ENCODE results near the gene PXMP4. TPM values are rescaled to one million over a fixed set of nuclear protein-coding genes. Genes with fewer than 3 reads are reported as not detected.
"Not testable (repeated sequence)": the region's sequence is repeated elsewhere in the genome, so short reads cannot be mapped to it uniquely, and the experiment has no call there.

The PXMP4 gene
- total RNA-seq, 1 donor from 2014 or later = 35.6 TPM

- H3K36me3 ChIP-seq = peaks cover 10% of the 10 kb centered on the region
- intact Hi-C loops (cut with DNase I) = no loop called here
- H3K27ac ChIP-seq = no peak overlapping the region
- DNase-seq (no peak), ATAC-seq (no peak)
- TF ChIP-seq CTCF (IDR thresholded peaks at IDR 0.05) = no peak
- no peaks in the 10 kb centered on the region for H3K9me3 ChIP-seq
- no peak overlapping the region for H3K4me3 ChIP-seq
- H3K4me1 ChIP-seq = no peaks in the 10 kb centered on the region
- no peaks in the 10 kb centered on the region for H3K27me3 ChIP-seq
Observed at GRCh38 chr20:33701629-33702450, 18.3 kb downstream of the PXMP4 start.

GRCh38 chr20:33700696-33701441 lies 19.2 kb downstream of the PXMP4 start:
- DNase-seq; ATAC-seq; intact Hi-C loops (cut with DNase I); H3K9me3 ChIP-seq; H3K36me3 ChIP-seq; H3K4me3 ChIP-seq; H3K27me3 ChIP-seq; H3K27ac ChIP-seq; H3K4me1 ChIP-seq: not testable (repeated sequence)

- H3K9me3 ChIP-seq; H3K4me3 ChIP-seq; DNase-seq; H3K4me1 ChIP-seq; ATAC-seq; H3K27me3 ChIP-seq; intact Hi-C loops (cut with DNase I); H3K27ac ChIP-seq; H3K36me3 ChIP-seq: not testable (repeated sequence)
Observed at GRCh38 chr20:33698966-33699365, 21.1 kb downstream of the PXMP4 start.

- no peak for ATAC-seq
- Histone ChIP-seq H3K27ac (no peak overlapping the region), H3K36me3 (no peaks in the 10 kb centered on the region), H3K9me3 (no peaks in the 10 kb centered on the region), H3K4me3 (no peak overlapping the region), H3K27me3 (no peaks in the 10 kb centered on the region), H3K4me1 (peaks cover 10% of the 10 kb centered on the region)
- TF ChIP-seq CTCF (IDR thresholded peaks at IDR 0.05) = no peak
- intact Hi-C loops (cut with DNase I) = no loop called here
- DNase-seq = no peak
Observed at GRCh38 chr20:33697129-33697528, 23.0 kb downstream of the PXMP4 start.

- no peak for ATAC-seq
- TF ChIP-seq CTCF (IDR thresholded peaks at IDR 0.05) = no peak
- Histone ChIP-seq H3K27me3 (no peaks in the 10 kb centered on the region), H3K4me3 (no peak overlapping the region), H3K4me1 (peaks cover 10% of the 10 kb centered on the region), H3K27ac (no peak overlapping the region), H3K9me3 (no peaks in the 10 kb centered on the region), H3K36me3 (no peaks in the 10 kb centered on the region)
- intact Hi-C loops (cut with DNase I) = no loop called here
- no peak for DNase-seq
Observed at GRCh38 chr20:33696448-33696847, 23.7 kb downstream of the PXMP4 start.

- Histone ChIP-seq H3K4me1 (peaks cover 10% of the 10 kb centered on the region), H3K27me3 (no peaks in the 10 kb centered on the region), H3K27ac (no peak overlapping the region), H3K9me3 (no peaks in the 10 kb centered on the region), H3K4me3 (no peak overlapping the region), H3K36me3 (no peaks in the 10 kb centered on the region)
- intact Hi-C loops (cut with DNase I) = no loop called here
- no peak for DNase-seq
- ATAC-seq = no peak
- TF ChIP-seq CTCF (IDR thresholded peaks at IDR 0.05) = no peak
Observed at GRCh38 chr20:33694639-33695012, 25.5 kb downstream of the PXMP4 start.

Measured in upper lobe of right lung (tissue), 1 donor.